ENCODE results near the gene ATRNL1.

The ATRNL1 gene

DNA sequence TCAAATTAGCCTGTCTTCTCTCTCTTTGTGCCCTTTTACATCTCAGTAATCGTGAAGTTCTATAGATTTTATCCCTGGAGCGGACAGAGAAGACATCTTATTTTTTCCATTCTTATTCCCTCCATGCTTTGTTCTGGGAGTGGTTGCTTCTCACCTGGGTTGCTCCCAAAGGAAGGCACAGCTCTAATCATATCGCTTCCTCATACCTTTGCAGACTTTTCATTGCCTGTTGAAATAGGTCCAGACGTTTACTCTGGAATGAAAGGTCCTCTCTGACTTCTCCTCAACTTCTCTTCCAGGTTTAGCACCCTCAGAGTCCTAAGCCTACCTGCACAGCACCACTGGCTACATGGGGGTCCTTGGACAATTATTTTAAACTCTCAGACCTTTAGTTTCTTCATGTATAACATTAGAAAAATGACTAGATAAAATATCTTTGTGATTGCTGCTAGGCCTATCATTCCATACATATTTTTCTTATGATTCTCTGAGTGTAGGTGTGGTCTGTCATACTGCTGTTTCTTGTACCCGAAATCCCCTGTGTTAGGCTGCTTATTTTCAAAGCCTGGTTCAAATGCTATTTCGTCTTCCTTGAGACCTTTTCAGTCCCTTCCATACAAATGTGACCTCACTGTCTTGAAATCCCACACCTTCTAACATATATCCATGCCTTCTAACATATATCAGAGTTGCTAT lies 761.7 kb downstream of the ATRNL1 start:
- no peak for DNase-seq

GRCh38 chr10:115856580-115856979 lies 763.4 kb downstream of the ATRNL1 start:
- DNase-seq, result no peak

DNA sequence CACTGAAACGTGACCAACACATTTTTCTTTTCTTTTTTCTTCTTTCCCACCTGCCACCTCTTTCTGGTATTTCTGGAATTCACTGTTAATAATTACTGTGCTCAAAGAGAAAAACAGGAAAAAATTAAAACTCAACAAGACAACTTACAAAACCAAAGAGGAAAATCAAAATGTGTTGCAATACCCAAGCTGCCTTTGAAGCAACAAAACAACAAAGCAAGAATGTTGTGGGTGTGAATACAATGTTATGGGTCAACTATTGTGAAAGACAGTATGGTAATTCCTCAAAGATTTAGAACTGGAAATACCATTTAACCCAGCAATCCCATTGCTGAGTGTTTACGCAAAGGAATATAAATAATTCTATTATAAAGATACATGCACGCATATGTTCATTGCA lies 764.7 kb downstream of the ATRNL1 start:
- DNase-seq, result no peak

- no peak for DNase-seq
These were observed 767.3 kb downstream of the ATRNL1 start for GRCh38 chr10:115860182-115861107.

- DNase-seq, result no peak
These were observed 768.3 kb downstream of the ATRNL1 start for GRCh38 chr10:115861455-115861854.

- DNase-seq, result no peak
These were observed 768.7 kb downstream of the ATRNL1 start for GRCh38 chr10:115861864-115862263.

DNA sequence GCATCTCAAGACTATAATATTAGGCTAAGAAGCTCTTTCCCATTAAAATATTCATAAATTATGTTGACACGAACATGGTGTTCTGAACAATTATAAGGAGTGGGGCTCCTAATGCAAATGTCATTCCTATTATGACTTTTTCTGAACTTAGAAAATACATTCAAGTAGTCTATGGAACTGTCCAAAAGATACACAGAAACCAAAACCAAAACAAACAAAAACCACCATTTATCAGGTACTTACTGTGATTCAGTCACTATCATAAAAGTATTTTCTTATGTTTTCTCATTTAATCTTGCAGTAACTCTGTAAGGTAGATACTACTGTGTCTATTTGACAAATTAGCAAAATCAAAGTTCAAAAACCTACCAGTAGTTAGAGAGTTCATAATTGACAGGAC lies 773.0 kb downstream of the ATRNL1 start:
- no peak for DNase-seq

DNA sequence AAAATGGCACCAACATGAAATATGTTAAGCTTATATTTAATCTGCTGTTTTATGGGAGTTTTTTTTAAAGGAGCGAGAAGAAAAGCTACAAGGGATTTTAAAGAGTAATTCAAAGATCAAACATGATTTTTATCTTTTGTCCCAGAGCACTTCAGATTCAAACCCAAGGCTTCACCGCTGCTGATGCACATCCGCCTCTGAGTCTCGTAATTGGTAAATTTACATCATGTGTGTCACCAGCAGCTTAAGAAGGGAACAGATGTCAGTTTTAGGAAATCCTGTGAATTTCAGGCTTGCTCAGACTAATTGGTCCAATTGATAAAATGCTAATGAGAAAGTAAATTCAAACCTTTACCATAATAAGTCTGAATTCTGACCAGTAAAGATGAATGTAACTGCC lies 773.5 kb downstream of the ATRNL1 start:
- DNase-seq, result no peak

- no peak for DNase-seq
These were observed 774.1 kb downstream of the ATRNL1 start for GRCh38 chr10:115867305-115867704.

DNA sequence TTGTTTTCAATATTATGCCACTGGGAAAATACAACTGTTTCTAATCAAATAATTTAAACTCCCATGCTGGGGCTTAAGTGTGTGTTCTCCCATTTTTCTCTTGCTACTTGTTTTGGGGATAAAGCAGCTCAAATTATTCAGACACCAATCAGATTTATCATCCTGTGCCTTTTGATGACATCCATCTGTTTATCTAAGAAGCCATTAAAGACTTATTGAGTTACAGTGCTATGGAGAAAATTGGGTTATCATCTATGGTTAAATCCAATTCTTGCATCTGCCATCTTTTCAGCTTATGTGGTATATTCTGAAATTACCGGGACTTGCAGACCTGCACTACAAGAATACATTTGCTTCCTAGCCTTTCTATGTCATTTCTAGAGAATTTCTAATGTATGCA lies 778.7 kb downstream of the ATRNL1 start:
- no peak for DNase-seq

DNA sequence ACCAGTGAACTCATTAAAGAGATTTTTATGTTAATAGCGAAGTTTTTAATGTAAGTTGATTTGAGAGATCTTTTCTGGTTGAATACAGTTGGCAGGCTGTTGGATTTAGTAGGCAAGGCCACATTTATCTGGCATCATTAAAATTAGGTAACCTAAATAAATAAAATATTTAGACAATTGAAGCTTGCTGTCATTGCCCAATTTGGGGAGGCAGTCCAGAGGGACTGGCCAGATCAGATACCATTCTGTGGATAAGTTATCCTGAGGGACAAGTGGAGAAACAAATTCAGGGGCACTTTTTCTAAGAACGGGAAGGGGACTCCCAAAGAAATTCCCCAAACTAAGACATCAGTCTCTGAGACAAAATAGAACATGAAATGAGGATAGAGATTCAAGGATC lies 782.0 kb downstream of the ATRNL1 start:
- no peak for DNase-seq

GRCh38 chr10:115879372-115880089 lies 786.4 kb downstream of the ATRNL1 start:
- DNase-seq, result no peak

GRCh38 chr10:115882021-115882420 lies 788.9 kb downstream of the ATRNL1 start:
- no peak for DNase-seq

- no peak for DNase-seq
These were observed 790.2 kb downstream of the ATRNL1 start for GRCh38 chr10:115883372-115883771.

DNA sequence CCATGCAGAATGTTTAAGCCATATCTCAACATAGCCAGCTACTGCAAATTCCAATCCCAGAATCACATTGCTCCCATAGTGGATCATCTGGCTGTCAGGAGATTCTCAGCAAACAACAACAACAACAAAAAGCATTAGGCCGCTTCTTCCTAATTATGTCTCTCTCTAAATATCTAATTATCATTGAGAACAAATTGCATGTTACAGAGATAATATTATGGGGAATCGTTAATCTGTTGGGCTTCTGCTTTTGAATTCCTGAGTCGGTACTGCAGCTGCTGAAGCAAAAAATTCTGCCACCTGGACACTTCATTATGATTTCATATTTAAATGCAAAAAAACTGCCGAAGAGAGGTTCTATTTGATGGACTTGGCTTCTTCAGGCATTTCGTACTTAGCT lies 791.2 kb downstream of the ATRNL1 start:
- DNase-seq, result no peak

DNA sequence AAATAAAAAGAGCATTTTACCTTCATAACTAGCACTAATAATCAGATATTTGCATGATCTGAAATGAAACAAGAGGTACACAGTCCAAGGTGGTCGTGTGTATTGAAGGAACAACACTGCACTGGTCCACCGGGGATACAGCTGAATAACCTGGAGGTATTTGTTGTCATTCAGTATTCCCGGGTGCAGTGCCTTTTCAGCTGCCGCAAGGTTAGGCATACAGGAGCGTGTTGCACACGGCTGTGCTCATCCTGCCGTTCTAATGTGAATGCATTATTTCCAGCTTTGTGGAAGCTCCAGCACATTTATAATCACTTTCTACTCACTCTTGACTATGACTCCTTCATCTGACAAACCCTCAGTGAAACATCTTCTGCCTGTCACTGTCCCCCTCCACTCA lies 802.0 kb downstream of the ATRNL1 start:
- DNase-seq, result no peak

DNA sequence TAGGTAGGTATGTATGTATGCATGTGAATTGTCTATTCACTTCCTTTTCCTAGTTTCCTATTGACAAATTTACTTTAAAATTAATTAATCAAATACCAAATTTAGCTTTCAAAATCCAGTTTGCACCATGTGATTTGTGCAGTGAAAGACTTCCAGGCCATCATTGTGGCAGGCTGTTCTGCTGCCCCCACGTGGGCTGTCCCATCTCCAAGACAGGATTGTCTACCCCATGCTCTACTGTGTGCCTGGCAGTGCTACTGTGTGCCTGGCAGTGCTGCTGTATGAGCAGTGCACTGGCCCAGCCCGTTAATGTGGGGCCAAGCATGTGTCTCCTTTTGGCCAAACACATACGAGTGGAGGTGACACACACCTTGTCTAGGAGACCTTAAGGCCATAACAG lies 805.1 kb downstream of the ATRNL1 start:
- DNase-seq, result no peak

GRCh38 chr10:115902596-115902995 lies 809.4 kb downstream of the ATRNL1 start:
- DNase-seq, result no peak

DNA sequence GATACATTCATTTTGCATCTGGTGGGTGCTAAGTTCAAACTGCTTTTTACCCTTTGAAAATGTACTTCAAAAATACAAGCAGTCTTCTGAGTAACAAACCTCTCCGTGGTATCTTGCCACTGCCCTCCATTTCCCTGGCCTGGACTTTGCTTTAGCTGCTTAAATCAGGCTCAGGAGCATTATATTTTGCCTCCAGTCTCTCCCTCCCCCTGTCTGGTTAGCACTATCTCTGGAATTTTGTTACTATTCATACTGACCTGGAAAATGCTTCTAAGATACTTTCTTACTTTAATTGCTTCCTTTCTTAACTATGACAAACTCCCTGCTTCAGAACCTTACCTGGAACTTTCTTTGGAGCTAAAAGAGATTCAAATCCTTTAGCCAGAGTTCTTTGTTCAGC lies 810.0 kb downstream of the ATRNL1 start:
- no peak for DNase-seq

- no peak for DNase-seq
These were observed 810.7 kb downstream of the ATRNL1 start for GRCh38 chr10:115903845-115904244.

- no peak for DNase-seq
These were observed 815.9 kb downstream of the ATRNL1 start for GRCh38 chr10:115909037-115909436.

GRCh38 chr10:115909962-115910731 lies 817.0 kb downstream of the ATRNL1 start:
- no peak for DNase-seq

DNA sequence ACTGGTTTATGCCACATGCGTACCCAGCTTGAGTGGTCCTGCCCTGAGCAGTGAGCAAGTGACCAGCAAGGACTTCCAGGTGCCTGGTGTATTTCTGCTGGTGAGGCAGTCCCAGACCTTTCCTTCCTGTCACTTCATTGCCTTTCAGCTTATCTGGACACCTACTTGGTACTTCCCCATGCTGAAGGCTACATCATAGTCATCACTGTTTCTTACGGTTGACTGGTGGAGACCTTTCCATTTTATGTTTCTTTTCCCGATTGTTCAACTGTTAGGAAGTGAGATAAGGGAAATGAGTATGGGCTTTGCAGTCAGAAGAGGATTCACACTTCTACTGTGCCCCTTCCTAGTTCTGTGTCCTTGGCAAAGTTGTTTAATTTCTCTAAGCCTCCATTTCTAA lies 821.3 kb downstream of the ATRNL1 start:
- no peak for DNase-seq
